GM19438 (cell line): ENCODE results near the gene NR6A1.
"Not testable (repeated sequence)": the region's sequence is repeated elsewhere in the genome, so short reads cannot be mapped to it uniquely, and the experiment has no call there.

Experiments used
- ATAC-seq: cut with Tn5 transposase; IDR thresholded peaks from one replicate; pipeline ENCODE4 v1.9.1; 2021; ENCODE audit warnings: low read depth; ENCODE audit not compliant: unreplicated experiment

The NR6A1 gene

GRCh38 chr9:124761710-124762109 lies 9.4 kb downstream of the NR6A1 start:
- ATAC-seq: no peak

GRCh38 chr9:124761196-124761595 lies 9.9 kb downstream of the NR6A1 start:
- ATAC-seq: no peak

GRCh38 chr9:124760719-124761118 lies 10.4 kb downstream of the NR6A1 start:
- ATAC-seq: no peak

- ATAC-seq: no peak
Observed at GRCh38 chr9:124759327-124759726, 11.8 kb downstream of the NR6A1 start.

GRCh38 chr9:124758691-124759090 lies 12.4 kb downstream of the NR6A1 start:
- ATAC-seq: no peak

GRCh38 chr9:124758061-124758460 lies 13.1 kb downstream of the NR6A1 start:
- ATAC-seq: no peak

GRCh38 chr9:124757616-124758015 lies 13.5 kb downstream of the NR6A1 start:
- ATAC-seq: no peak

GRCh38 chr9:124756011-124756410 lies 15.1 kb downstream of the NR6A1 start:
- no peak for ATAC-seq

GRCh38 chr9:124755061-124755460 lies 16.1 kb downstream of the NR6A1 start:
- ATAC-seq: no peak

- ATAC-seq: no peak
Observed at GRCh38 chr9:124754289-124754688, 16.8 kb downstream of the NR6A1 start.

- ATAC-seq: no peak
Observed at GRCh38 chr9:124752967-124753366, 18.1 kb downstream of the NR6A1 start.

GRCh38 chr9:124749781-124750180 lies 21.3 kb downstream of the NR6A1 start:
- ATAC-seq: no peak

- ATAC-seq: no peak
Observed at GRCh38 chr9:124749284-124749683, 21.8 kb downstream of the NR6A1 start.

- ATAC-seq: no peak
Observed at GRCh38 chr9:124747065-124747464, 24.0 kb downstream of the NR6A1 start.

GRCh38 chr9:124743686-124744348 lies 27.3 kb downstream of the NR6A1 start:
- no peak for ATAC-seq

- ATAC-seq: no peak
Observed at GRCh38 chr9:124742940-124743339, 28.2 kb downstream of the NR6A1 start.

GRCh38 chr9:124741662-124742061 lies 29.4 kb downstream of the NR6A1 start:
- no peak for ATAC-seq

GRCh38 chr9:124741149-124741548 lies 30.0 kb downstream of the NR6A1 start:
- no peak for ATAC-seq

GRCh38 chr9:124739360-124739759 lies 31.8 kb downstream of the NR6A1 start:
- no peak for ATAC-seq

GRCh38 chr9:124738075-124738474 lies 33.0 kb downstream of the NR6A1 start:
- not testable (repeated sequence) for ATAC-seq

GRCh38 chr9:124735121-124735520 lies 36.0 kb downstream of the NR6A1 start:
- no peak for ATAC-seq

- ATAC-seq: not testable (repeated sequence)
Observed at GRCh38 chr9:124734741-124735083, 36.4 kb downstream of the NR6A1 start.
